Pancreas (tissue), 10 donors: ENCODE results near the gene ESR1. TPM values are rescaled to one million over a fixed set of nuclear protein-coding genes. Genes with fewer than 3 reads are reported as not detected.
A peak's percentile ranks its signal among the peaks of the same experiment; 100 is the strongest.
"Not testable (repeated sequence)": the region's sequence is repeated elsewhere in the genome, so short reads cannot be mapped to it uniquely, and the experiment has no call there.

Experiments
- ATAC-seq, 4 donors: fragments of 200-7000 bp; cut with Tn5 transposase; one replicate each; pipeline versions ENCODE4 v1.8.0 to v1.9.1; 2020; ENCODE audit warnings: mild to moderate bottlenecking in 4 of 4, moderate library complexity in 4 of 4
- DNase-seq, 6 donors: peaks; one replicate each; pipeline ENCODE4 v3.0.0-alpha.2; 2020
- FAIRE-seq: peaks from 2 replicates; lab custom pipeline; 2012; peaks lifted over from hg19 to GRCh38; lab: Jason Lieb, UNC
- H3K27ac ChIP-seq, 4 donors: fragments of 200-600 bp; sonication (generic); 1 replicate in 3 of 4; 2 replicates in 1 of 4; pipeline versions ENCODE4 v1.5.0 to v1.8.0; 2020
- H3K27me3 ChIP-seq, 4 donors: fragments of 200-600 bp; one replicate each; pipeline ENCODE4 v1.8.0; 2021
- H3K36me3 ChIP-seq, 3 donors: fragments of 200-600 bp; sonication (generic) in 1 of 3; one replicate each; pipeline versions ENCODE4 v1.5.0 to v1.8.0; 2020 to 2021
- H3K4me1 ChIP-seq, 3 donors: fragments of 200-600 bp; one replicate each; pipeline ENCODE4 v1.8.0; 2021
- H3K4me3 ChIP-seq, 4 donors: fragments of 200-600 bp; sonication (generic) in 2 of 4; one replicate each; pipeline versions ENCODE4 v1.5.0 to v1.8.0; 2020 to 2021
- H3K9me3 ChIP-seq, 4 donors: fragments of 200-600 bp; one replicate each; pipeline ENCODE4 v1.8.0; 2021
- CTCF ChIP-seq, 4 donors: fragments of 200-600 bp; sonication (generic) in 3 of 4; IDR thresholded peaks; one replicate each; pipeline versions ENCODE4 v1.5.0 to v1.8.0; 2021; ENCODE audit warnings: antibody characterized with exemption in 4 of 4
- WGBS, 2 donors: extraction: QIAGEN DNeasy Blood & Tissue Kit; methylation state at CpG; one replicate each; pipeline ENCODE4 v1.1.7; 2013; 5-methylcytosine and 5-hydroxymethylcytosine counted together
- intact Hi-C, 3 donors: fragments of 100-400 bp; cut with DNase I; formaldehyde crosslinking; loops; one replicate each; pipeline versions ENCODE4 v1.11.1 to v1.14.2; 2022
- polyA plus RNA-seq, 2 donors: library from polyadenylated mRNA; stranded (reverse); fragments of 200-250 nt; gene quantifications; one replicate each; pipeline ENCODE4 v1.2.3, GENCODE V29; 2013
- total RNA-seq, 6 donors: library from RNA; stranded (reverse); fragmentation: NEBNext Ultra II Directional in 4 of 6; extraction: Animal tissue kit (Norgen Biotek cat#: 25700) in 4 of 6; gene quantifications; one replicate each; pipeline versions ENCODE4 v1.2.1 to v1.2.4, GENCODE V29; 2021 to 2023
- donor health status: healthy with polysubstance abuse.
- donor health status: DM: no; HTN: no; CAD: no; lungs with moderate emphysema.
- donor health status: DM: no; HTN: no; CAD: no.
- donor health status: control.
- donor health status: control.
- donor health status: Bipolar disorder and iron deficiency.
- donor health status: DM: yes; HTN: yes; CAD: no.
- donor health status: DM: no; HTN: no; CAD: no.
- donor health status: DM: no; HTN: no; CAD: no.
- donor health status: DM: yes; HTN: yes; CAD: no.

Gene ESR1
- total and polyA plus RNA-seq, 8 donors: 0.19 to 1.0 (median 0.41) TPM

- no peak for TF ChIP-seq CTCF (IDR thresholded peaks at IDR 0.05)
- no peak for DNase-seq
- Histone ChIP-seq H3K27me3 (no peaks in the 10 kb centered on the region), H3K4me3 (no peak overlapping the region), H3K36me3 (no peaks in the 10 kb centered on the region), H3K27ac (no peak overlapping the region), H3K9me3 (no peaks in the 10 kb centered on the region), H3K4me1 (no peaks in the 10 kb centered on the region)
- intact Hi-C loops: no loop called here
- peak in 1 of 4 donors; percentile 59 for ATAC-seq
- WGBS, 2 donors: 5 to 7% methylated on average over 1 of the region's 1 CpG
- no peak for FAIRE-seq
These were observed 39.6 kb downstream of the ESR1 start for GRCh38 chr6:151847064-151847463.

GRCh38 chr6:151850479-151851003 lies 43.1 kb downstream of the ESR1 start:
- Histone ChIP-seq H3K27ac (no peak overlapping the region), H3K27me3 (no peaks in the 10 kb centered on the region), H3K4me3 (no peak overlapping the region), H3K9me3 (no peaks in the 10 kb centered on the region), H3K4me1 (no peaks in the 10 kb centered on the region), H3K36me3 (no peaks in the 10 kb centered on the region)
- DNase-seq (no peak), FAIRE-seq (no peak), ATAC-seq (no peak)
- TF ChIP-seq CTCF (IDR thresholded peaks at IDR 0.05): no peak
- intact Hi-C loops: no loop called here
- 37 to 39% methylated on average over 5 of the region's 5 CpGs for WGBS, 2 donors

GRCh38 chr6:151858294-151858693 lies 50.8 kb downstream of the ESR1 start:
- no peak overlapping the region for H3K4me3 ChIP-seq
- no peak for FAIRE-seq
- intact Hi-C loops: no loop called here
- no peak for TF ChIP-seq CTCF (IDR thresholded peaks at IDR 0.05)
- no peaks in the 10 kb centered on the region for H3K27me3 ChIP-seq
- WGBS, 2 donors: 41 to 50% methylated on average over 2 of the region's 2 CpGs
- DNase-seq: no peak
- ATAC-seq: no peak
- H3K27ac ChIP-seq: no peak overlapping the region
- no peaks in the 10 kb centered on the region for H3K36me3 ChIP-seq
- no peaks in the 10 kb centered on the region for H3K4me1 ChIP-seq
- no peaks in the 10 kb centered on the region for H3K9me3 ChIP-seq

GRCh38 chr6:151862461-151862860 lies 55.0 kb downstream of the ESR1 start:
- FAIRE-seq (no peak), ATAC-seq (no peak), DNase-seq (no peak)
- TF ChIP-seq CTCF (IDR thresholded peaks at IDR 0.05): no peak
- Histone ChIP-seq H3K4me3 (no peak overlapping the region), H3K27ac (no peak overlapping the region), H3K36me3 (no peaks in the 10 kb centered on the region), H3K4me1 (no peaks in the 10 kb centered on the region), H3K27me3 (no peaks in the 10 kb centered on the region), H3K9me3 (no peaks in the 10 kb centered on the region)
- WGBS, 2 donors: 74 to 88% methylated on average over 3 of the region's 3 CpGs
- intact Hi-C loops: no loop called here

- H3K4me3 ChIP-seq, H3K9me3 ChIP-seq, H3K4me1 ChIP-seq, ATAC-seq, H3K27ac ChIP-seq, DNase-seq, intact Hi-C loops, H3K27me3 ChIP-seq, FAIRE-seq, H3K36me3 ChIP-seq: not testable (repeated sequence)
- WGBS, 2 donors: 44 to 46% methylated on average over 4 of the region's 4 CpGs
These were observed 59.9 kb downstream of the ESR1 start for GRCh38 chr6:151867361-151867869.
